ENCODE measurements around the gene AIFM3. TPM values are rescaled to one million over a fixed set of nuclear protein-coding genes. Genes with fewer than 3 reads are reported as not detected.

Gene AIFM3
- total RNA-seq, 1 donor from 2014 or later: 0.64 TPM

GRCh38 chr22:20980938-20981722, 14.1 kb downstream of the AIFM3 start:
- no peak for TF ChIP-seq CTCF (IDR thresholded peaks at IDR 0.05; ENCODE audit: partially characterized antibody, unreplicated experiment)
- Mint-ChIP-seq H3K36me3 (ENCODE audit: unreplicated experiment) (no peaks in the 10 kb centered on the region), H3K27me3 (ENCODE audit: unreplicated experiment) (peaks cover 9% of the 10 kb centered on the region), H3K27ac (ENCODE audit: unreplicated experiment) (peak overlapping the region; percentile 59), H3K9me3 (ENCODE audit: unreplicated experiment) (peaks cover 10% of the 10 kb centered on the region), H3K4me3 (ENCODE audit: unreplicated experiment) (peak overlapping the region; percentile 84), H3K4me1 (ENCODE audit: low read depth, unreplicated experiment) (peaks cover 7% of the 10 kb centered on the region)
- no peak for DNase-seq

- TF ChIP-seq CTCF (IDR thresholded peaks at IDR 0.05; ENCODE audit: partially characterized antibody, unreplicated experiment): peak; percentile 20
- peak; percentile 91 for DNase-seq
- Mint-ChIP-seq H3K36me3 (ENCODE audit: unreplicated experiment) (no peaks in the 10 kb centered on the region), H3K27me3 (ENCODE audit: unreplicated experiment) (peaks cover 9% of the 10 kb centered on the region), H3K4me3 (ENCODE audit: unreplicated experiment) (peak within 1 kb of the TSS; percentile 99), H3K9me3 (ENCODE audit: unreplicated experiment) (peaks cover 9% of the 10 kb centered on the region), H3K27ac (ENCODE audit: unreplicated experiment) (peak within 1 kb of the TSS; percentile 91), H3K4me1 (ENCODE audit: low read depth, unreplicated experiment) (peaks cover 7% of the 10 kb centered on the region)
These were observed 14.9 kb downstream of the AIFM3 start, which contains the start of gene LZTR1 for GRCh38 chr22:20981787-20982562. TSS of gene LZTR1 (plus strand) at chr22:20982297. CDS start at chr22:20982372, 75 bp downstream.

- Mint-ChIP-seq H3K9me3 (ENCODE audit: unreplicated experiment) (peaks cover 9% of the 10 kb centered on the region), H3K27ac (ENCODE audit: unreplicated experiment) (peak overlapping the region; percentile 91), H3K4me3 (ENCODE audit: unreplicated experiment) (peak overlapping the region; percentile 99), H3K27me3 (ENCODE audit: unreplicated experiment) (peaks cover 9% of the 10 kb centered on the region), H3K4me1 (ENCODE audit: low read depth, unreplicated experiment) (peaks cover 7% of the 10 kb centered on the region), H3K36me3 (ENCODE audit: unreplicated experiment) (no peaks in the 10 kb centered on the region)
- no peak for TF ChIP-seq CTCF (IDR thresholded peaks at IDR 0.05; ENCODE audit: partially characterized antibody, unreplicated experiment)
- no peak for DNase-seq
These were observed 15.5 kb downstream of the AIFM3 start for GRCh38 chr22:20982563-20982882.

GRCh38 chr22:20983081-20983771, 16.2 kb downstream of the AIFM3 start:
- Mint-ChIP-seq H3K4me3 (ENCODE audit: unreplicated experiment) (peak overlapping the region; percentile 99), H3K36me3 (ENCODE audit: unreplicated experiment) (no peaks in the 10 kb centered on the region), H3K27me3 (ENCODE audit: unreplicated experiment) (peaks cover 9% of the 10 kb centered on the region), H3K4me1 (ENCODE audit: low read depth, unreplicated experiment) (peaks cover 7% of the 10 kb centered on the region), H3K9me3 (ENCODE audit: unreplicated experiment) (peaks cover 9% of the 10 kb centered on the region), H3K27ac (ENCODE audit: unreplicated experiment) (peak overlapping the region; percentile 91)
- no peak for TF ChIP-seq CTCF (IDR thresholded peaks at IDR 0.05; ENCODE audit: partially characterized antibody, unreplicated experiment)
- DNase-seq: no peak
